Activated naive CD4-positive, alpha-beta T cell treated with anti-CD3 and anti-CD28 coated beads, Interleukin-2, amount 50 U/mL, for 24 hours (primary cell): Measurements from ENCODE around the gene KDM7A.
"Not testable (repeated sequence)": the region's sequence is repeated elsewhere in the genome, so short reads cannot be mapped to it uniquely, and the experiment has no call there.

ENCODE experiments used
- H3K27ac Mint-ChIP-seq: one replicate; pipeline ENCODE4 v1.8.0; 2021; ENCODE audit warnings: mild to moderate bottlenecking, mixed read lengths
- H3K27me3 Mint-ChIP-seq: one replicate; pipeline ENCODE4 v1.8.0; 2021; ENCODE audit warnings: mixed read lengths
- H3K36me3 Mint-ChIP-seq: one replicate; pipeline ENCODE4 v1.8.0; 2021; ENCODE audit warnings: mixed read lengths
- H3K4me1 Mint-ChIP-seq: one replicate; pipeline ENCODE4 v1.8.0; 2021; ENCODE audit warnings: mixed read lengths
- H3K4me3 Mint-ChIP-seq: one replicate; pipeline ENCODE4 v1.8.0; 2021; ENCODE audit warnings: mild to moderate bottlenecking, mixed read lengths
- H3K9me3 Mint-ChIP-seq: one replicate; pipeline ENCODE4 v1.8.0; 2021; ENCODE audit warnings: mixed read lengths

Gene KDM7A

DNA sequence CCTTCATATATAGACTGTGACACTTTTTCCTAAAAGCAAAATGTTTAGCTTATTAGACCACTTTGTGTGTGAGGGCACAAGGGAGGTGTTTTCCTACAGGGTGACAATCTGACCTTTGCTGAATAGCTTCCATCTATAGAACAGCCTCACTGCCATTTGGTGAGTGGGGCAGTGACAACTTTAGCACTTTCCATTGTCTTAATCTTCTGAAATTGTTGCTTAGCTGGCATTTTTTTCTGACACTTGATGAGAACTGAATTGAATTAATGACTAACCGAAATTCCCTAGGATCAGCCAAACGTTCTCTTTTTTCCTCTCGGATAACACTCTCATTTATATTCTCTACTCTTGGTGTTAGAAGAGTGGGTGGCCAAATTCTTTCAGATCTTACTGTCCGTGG is 30.2 kb downstream of the KDM7A start:
- Mint-ChIP-seq H3K9me3 (peaks cover 14% of the 10 kb centered on the region), H3K4me3 (peak overlapping the region; percentile 34), H3K27ac (peak overlapping the region; percentile 69), H3K27me3 (no peaks in the 10 kb centered on the region), H3K4me1 (peaks cover 88% of the 10 kb centered on the region), H3K36me3 (peaks cover 25% of the 10 kb centered on the region)

DNA sequence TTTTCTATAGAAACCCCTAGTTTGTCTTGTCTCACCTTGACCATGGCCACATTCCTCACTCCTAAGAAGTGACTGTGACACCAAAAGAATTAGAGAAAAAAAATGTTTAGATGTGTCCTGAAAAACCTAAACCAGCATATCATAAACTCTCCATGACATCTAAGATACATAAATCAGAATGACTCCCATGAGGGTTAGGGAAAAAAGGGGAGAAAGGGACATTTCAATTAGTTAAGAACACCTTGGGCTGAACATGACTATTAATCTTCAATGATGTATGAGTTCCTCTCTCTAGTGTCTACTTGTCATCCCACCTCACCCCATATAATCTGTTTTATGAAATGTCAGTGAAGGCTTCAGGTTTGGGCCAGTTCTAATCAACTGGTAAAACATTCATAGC is 31.1 kb downstream of the KDM7A start:
- Mint-ChIP-seq H3K9me3 (peaks cover 14% of the 10 kb centered on the region), H3K4me3 (no peak overlapping the region), H3K27me3 (no peaks in the 10 kb centered on the region), H3K27ac (peak overlapping the region; percentile 72), H3K4me1 (peaks cover 88% of the 10 kb centered on the region), H3K36me3 (peaks cover 25% of the 10 kb centered on the region)

DNA sequence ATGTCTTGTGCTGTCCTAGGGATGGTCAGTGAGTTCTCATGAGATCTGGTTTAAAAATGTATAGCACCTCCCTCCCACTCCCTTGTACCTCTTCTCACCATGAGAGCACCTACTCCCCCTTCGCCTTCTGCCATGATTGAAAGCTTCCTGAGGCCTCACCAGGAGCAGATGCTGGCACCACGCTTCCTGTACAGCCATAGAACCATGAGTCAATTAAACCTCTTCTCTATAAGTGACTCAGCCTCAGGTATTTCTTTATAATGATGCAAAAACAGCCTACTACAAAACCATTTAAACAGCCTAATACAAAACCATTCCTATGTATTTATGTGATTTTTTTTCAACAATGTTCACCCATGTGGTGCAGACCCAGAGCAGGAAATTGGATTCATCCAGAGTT is 32.0 kb downstream of the KDM7A start:
- Mint-ChIP-seq H3K4me1 (peaks cover 89% of the 10 kb centered on the region), H3K4me3 (no peak overlapping the region), H3K36me3 (peaks cover 25% of the 10 kb centered on the region), H3K27ac (peak overlapping the region; percentile 72), H3K9me3 (peaks cover 14% of the 10 kb centered on the region), H3K27me3 (no peaks in the 10 kb centered on the region)

DNA sequence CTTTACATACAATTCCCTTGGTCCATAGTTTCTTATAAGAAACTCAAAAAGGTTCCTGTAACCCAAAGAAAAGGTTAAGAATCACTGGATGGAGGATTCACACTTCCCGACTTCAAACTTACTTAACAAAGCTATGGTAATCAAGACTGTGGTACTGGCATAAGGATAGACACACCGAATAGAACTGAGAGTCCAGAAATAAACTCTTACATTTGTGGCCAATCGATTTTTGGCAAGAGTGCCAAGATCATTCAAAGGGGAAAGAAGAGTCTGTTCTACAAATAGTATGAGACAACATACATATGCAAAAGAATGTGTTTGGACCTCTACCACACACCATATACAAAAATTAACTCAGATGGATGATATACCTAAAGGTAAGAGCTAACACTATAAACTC is 32.8 kb downstream of the KDM7A start:
- H3K36me3 Mint-ChIP-seq: peaks cover 25% of the 10 kb centered on the region
- H3K4me1 Mint-ChIP-seq: peaks cover 89% of the 10 kb centered on the region
- no peak overlapping the region for H3K4me3 Mint-ChIP-seq
- H3K27ac Mint-ChIP-seq: peak overlapping the region; percentile 76
- peaks cover 14% of the 10 kb centered on the region for H3K9me3 Mint-ChIP-seq
- H3K27me3 Mint-ChIP-seq: no peaks in the 10 kb centered on the region

DNA sequence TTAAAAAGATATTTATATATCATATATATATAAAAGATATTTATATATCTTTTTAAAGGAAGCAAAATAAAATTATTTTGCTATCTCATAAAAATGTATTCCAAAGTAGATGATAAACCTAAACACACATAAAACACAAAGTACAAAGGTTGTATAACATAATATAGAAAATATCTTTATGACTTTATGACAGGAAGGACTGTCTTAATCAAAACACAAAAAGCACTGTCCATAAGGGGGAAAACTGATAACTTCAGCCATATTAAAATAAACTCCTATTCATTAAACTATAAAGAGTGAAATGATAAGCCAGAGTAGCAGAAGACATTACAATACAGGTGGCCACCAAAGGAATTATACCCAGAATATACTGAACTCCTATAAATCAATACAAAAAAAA is 34.8 kb downstream of the KDM7A start:
- peaks cover 77% of the 10 kb centered on the region for H3K4me1 Mint-ChIP-seq
- H3K27me3 Mint-ChIP-seq: no peaks in the 10 kb centered on the region
- H3K9me3 Mint-ChIP-seq: peaks cover 14% of the 10 kb centered on the region
- H3K27ac Mint-ChIP-seq: peak overlapping the region; percentile 1
- no peak overlapping the region for H3K4me3 Mint-ChIP-seq
- peaks cover 24% of the 10 kb centered on the region for H3K36me3 Mint-ChIP-seq

DNA sequence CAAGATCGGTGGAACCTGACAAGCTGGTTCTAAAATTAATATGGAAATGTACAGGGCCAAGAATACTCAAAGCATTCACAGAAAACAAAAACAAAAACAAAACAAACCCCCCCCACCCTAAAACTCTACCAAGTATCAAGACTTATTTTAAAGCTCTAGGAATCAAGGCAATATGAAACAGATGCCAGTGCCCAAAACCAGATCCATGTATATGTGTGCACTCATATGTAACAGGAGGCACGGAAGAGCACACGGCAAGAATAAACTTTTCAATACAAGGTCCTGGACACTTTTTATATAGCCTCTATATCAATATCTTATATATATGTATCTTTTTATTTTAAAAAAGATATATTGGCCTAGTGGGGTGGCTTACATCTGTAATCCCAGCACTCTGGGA is 35.5 kb downstream of the KDM7A start:
- peaks cover 11% of the 10 kb centered on the region for H3K9me3 Mint-ChIP-seq

DNA sequence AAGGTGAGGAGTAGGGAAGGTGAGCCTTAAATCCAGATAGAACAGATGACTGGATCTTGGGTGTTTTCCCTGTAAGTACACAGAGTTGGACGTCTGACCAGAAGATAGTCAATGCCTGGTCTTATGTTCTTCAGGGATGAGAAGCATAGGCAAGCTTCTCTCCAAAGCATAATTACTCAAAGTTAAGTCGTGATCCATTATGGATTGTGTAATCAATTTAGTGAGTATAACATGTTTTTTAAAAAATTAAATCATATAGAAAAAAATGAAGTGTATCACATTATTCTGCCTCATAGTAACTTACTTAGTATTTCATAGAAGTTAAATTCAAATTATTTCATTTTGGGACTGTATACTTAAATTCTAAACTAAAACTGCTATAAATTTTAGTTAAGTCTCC is 39.7 kb downstream of the KDM7A start:
- Mint-ChIP-seq H3K4me3 (no peak overlapping the region), H3K9me3 (no peaks in the 10 kb centered on the region), H3K27ac (no peak overlapping the region), H3K4me1 (peaks cover 45% of the 10 kb centered on the region), H3K27me3 (no peaks in the 10 kb centered on the region), H3K36me3 (peaks cover 10% of the 10 kb centered on the region)

More for the DNA sequence above, 35.5 kb downstream of the KDM7A start:
- Mint-ChIP-seq H3K4me1 (peaks cover 72% of the 10 kb centered on the region), H3K36me3 (peaks cover 19% of the 10 kb centered on the region), H3K27me3 (no peaks in the 10 kb centered on the region), H3K27ac (no peak overlapping the region), H3K4me3 (no peak overlapping the region)

DNA sequence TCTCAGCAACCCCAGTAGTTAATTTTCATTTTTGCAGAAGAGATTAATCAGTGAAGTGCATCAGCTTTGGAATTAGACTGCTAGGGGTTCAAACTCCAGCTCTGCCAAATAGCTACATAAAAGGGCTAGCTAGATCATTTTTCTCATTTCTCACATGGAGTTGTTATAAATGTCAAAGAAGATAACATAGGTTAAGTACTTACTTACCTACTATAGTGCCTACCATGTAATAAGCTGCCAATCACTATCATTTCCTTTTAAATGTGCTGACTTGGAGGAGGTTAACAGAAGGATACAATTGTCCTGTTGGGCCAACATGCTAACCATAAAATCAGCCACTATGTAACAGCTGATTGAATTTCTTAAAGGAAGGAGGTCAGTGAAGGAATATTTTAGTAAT is 40.7 kb downstream of the KDM7A start:
- Mint-ChIP-seq H3K27me3 (no peaks in the 10 kb centered on the region), H3K4me1 (peaks cover 46% of the 10 kb centered on the region), H3K36me3 (peaks cover 17% of the 10 kb centered on the region), H3K27ac (peak overlapping the region; percentile 62), H3K9me3 (no peaks in the 10 kb centered on the region), H3K4me3 (no peak overlapping the region)

DNA sequence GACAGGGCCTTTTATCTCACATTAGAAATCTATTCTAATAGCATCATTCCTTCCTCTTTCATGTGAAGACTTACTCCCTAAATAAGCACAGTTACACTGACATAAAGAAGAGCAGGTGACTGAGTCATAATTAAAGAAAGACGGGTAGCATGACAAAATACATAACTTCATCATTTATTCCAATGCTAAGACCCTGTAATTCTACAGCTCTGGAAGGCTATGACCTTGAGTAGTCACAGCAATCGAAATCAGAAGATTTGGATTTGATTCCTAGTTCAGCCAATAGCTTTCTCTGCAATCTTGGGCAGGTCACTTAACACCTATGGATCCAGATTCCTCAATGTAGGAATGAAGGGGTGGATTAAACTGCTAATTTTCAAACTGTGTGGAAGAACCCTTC is 42.7 kb downstream of the KDM7A start:
- H3K36me3 Mint-ChIP-seq: peaks cover 14% of the 10 kb centered on the region

DNA sequence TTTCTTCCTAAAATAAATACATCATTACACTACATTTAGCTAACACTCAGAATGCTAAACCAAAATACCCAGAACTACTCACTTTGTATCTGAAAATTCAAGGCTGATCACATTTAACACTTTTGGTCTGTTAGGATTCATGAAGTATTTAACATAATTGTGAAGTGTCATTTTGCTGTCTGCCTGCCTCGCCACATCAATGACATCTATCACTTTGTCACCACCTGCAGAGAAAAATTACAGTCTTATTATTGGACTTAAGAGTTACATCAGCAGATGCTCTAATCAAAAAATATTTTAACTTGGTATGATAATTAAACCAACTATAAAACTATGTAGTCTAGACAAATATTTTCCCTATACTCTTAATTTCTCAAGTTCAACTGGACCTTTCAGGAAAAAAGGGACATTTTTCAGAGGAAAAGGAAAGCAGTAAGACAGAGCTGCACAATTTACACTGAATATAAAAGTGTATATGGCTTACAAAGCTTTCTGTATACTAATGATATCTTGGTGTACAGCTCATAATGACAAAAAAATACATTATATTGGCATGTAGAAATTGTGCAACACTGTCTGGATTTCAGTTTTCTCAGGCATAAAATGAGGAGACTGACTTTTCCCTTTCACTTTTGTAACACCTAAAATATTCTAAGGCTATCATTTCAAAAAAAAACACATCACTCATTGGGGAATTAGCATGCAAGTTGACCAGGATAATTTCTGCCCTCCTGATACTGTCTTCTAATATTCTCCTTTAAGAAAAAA is 49.2 kb downstream of the KDM7A start:
- H3K4me3 Mint-ChIP-seq: no peak overlapping the region
- H3K9me3 Mint-ChIP-seq: no peaks in the 10 kb centered on the region
- H3K27ac Mint-ChIP-seq: peak overlapping the region; percentile 62
- H3K27me3 Mint-ChIP-seq: no peaks in the 10 kb centered on the region
- H3K4me1 Mint-ChIP-seq: peaks cover 21% of the 10 kb centered on the region
- H3K36me3 Mint-ChIP-seq: peaks cover 25% of the 10 kb centered on the region

More for the DNA sequence above, 42.7 kb downstream of the KDM7A start:
- Mint-ChIP-seq H3K27ac (no peak overlapping the region), H3K9me3 (no peaks in the 10 kb centered on the region), H3K27me3 (no peaks in the 10 kb centered on the region), H3K4me1 (peaks cover 26% of the 10 kb centered on the region), H3K4me3 (no peak overlapping the region)

DNA sequence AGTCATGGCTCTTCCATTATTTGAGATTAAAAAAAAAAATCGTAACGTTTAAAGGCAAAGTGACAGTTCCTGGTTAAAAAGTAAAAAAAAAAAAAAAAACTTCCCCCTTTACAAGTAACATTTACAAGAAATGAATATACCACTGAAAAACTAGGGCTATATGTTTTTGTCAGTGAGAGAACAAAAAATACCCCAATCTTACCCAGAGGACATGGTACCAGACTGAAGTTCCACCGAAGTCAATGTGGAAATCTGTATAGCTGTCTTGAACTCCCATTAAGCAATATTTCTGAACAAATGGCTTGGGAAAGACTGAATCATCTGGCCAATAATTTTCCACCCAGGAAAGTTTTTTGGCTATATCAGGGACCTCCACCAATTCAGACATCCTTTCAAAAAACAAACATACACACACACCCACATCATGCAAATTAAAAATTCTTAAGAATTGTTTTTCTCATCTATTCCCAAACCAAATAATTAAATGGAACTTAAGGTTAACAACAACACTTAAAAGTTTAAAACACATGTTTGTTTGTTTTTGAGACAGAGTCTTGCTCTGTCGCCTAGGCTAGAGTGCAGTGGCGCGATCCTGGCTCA is 50.2 kb downstream of the KDM7A start:
- Mint-ChIP-seq H3K36me3 (peaks cover 18% of the 10 kb centered on the region), H3K4me3 (no peak overlapping the region), H3K4me1 (peaks cover 18% of the 10 kb centered on the region), H3K9me3 (no peaks in the 10 kb centered on the region), H3K27ac (no peak overlapping the region), H3K27me3 (no peaks in the 10 kb centered on the region)

DNA sequence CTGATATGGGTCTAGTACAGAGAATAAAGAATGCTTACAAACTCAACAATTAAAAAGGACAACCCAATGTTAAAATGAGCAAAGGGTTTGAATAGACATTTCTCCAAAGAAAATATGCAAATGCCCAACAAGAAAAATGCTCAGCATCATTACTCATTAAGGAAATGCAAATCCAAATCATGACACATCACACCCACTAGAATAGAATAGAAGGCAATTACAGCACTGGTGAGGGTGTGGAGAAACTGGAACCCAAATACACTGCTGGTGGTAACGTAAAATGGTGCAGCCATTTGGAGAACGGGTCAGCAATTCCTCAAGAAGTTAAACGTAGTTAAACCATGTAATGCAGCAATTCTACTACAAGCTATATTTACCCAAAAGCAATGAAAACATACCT is 53.8 kb downstream of the KDM7A start:
- Mint-ChIP-seq H3K27me3 (no peaks in the 10 kb centered on the region), H3K4me1 (peaks cover 13% of the 10 kb centered on the region), H3K27ac (no peak overlapping the region), H3K4me3 (no peak overlapping the region), H3K9me3 (no peaks in the 10 kb centered on the region), H3K36me3 (peaks cover 18% of the 10 kb centered on the region)

DNA sequence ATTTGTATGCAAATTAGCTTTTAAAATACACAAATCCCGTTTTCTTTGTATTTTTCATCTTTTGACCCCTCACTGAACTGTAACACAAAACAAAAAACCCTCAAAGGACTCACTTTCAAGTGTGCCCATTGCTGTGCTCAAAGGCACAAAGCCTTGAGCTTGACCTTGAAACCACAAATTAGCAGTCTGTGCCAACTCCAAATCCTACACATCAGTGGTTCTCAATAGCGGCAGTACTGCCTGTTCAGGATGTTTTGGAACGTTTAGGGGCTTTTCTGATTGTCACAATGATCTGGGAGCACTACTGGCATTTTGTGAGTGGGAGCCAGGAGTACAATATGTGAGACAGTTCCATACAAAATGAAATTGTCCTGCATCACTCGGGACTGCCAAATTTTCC is 55.5 kb downstream of the KDM7A start:
- Mint-ChIP-seq H3K27me3 (no peaks in the 10 kb centered on the region), H3K4me1 (peaks cover 8% of the 10 kb centered on the region), H3K9me3 (no peaks in the 10 kb centered on the region), H3K36me3 (peaks cover 17% of the 10 kb centered on the region), H3K4me3 (no peak overlapping the region), H3K27ac (no peak overlapping the region)

DNA sequence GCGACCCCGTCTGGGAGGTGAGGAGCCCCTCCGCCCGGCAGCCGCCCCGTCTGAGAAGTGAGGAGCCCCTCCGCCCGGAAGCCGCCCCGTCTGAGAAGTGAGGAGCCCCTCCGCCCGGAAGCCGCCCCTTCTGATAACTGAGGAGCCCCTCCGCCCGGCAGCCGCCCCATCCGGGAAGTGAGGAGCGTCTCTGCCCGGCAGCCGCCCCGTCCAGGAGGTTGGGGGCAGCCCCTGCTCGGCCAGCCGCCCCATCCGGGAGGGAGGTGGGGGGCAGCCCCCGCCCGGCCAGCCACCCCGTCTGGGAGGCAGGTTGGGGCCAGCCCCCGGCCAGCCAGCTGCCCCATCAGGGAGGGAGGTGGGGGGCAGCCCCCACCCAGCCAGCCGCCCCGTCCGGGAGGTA is 62.0 kb downstream of the KDM7A start:
- H3K4me1 Mint-ChIP-seq, H3K27ac Mint-ChIP-seq, H3K4me3 Mint-ChIP-seq, H3K27me3 Mint-ChIP-seq, H3K9me3 Mint-ChIP-seq: not testable (repeated sequence)
- peaks cover 18% of the 10 kb centered on the region for H3K36me3 Mint-ChIP-seq

DNA sequence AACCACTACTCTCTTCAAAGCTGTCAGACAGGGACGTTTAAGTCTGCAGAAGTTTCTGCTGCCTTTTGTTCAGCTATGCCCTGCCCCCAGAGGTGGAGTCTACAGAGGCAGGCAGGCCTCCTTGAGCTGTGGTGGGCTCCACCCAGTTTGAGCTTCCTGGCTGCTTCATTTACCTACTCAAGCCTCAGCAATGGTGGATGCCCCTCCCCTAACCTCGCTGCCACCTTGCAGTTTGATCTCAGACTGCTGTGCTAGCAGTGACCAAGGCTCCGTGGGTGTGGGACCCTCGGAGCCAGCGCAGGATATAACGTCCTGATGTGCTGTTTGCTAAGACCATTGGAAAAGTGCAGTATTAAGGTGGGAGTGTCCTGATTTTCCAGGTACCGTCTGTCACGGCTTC is 68.0 kb downstream of the KDM7A start:
- H3K27me3 Mint-ChIP-seq, H3K9me3 Mint-ChIP-seq, H3K27ac Mint-ChIP-seq, H3K4me3 Mint-ChIP-seq: not testable (repeated sequence)
- Mint-ChIP-seq H3K36me3 (peaks cover 36% of the 10 kb centered on the region), H3K4me1 (peaks cover 20% of the 10 kb centered on the region)

DNA sequence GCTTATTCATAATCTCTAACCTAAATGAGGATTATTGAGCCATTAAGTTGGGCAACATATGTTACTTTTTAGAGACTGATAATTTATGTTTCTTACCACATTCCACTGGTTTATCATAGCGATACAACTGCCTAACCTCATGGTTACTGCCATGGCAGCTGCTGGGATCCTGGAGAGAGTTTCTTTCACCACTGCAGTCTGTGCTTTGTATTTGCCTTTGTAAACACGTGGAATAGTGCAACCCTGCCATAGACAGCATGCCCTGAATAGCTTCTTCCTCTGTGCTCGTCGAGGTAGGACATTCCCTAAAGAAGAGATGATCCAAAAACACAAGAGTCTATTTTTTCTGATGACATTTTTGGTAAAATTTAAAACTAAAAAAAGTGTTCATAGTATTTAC is 80.3 kb downstream of the KDM7A start:
- peaks cover 21% of the 10 kb centered on the region for H3K36me3 Mint-ChIP-seq
- no peaks in the 10 kb centered on the region for H3K4me1 Mint-ChIP-seq
- H3K9me3 Mint-ChIP-seq: no peaks in the 10 kb centered on the region
- no peak overlapping the region for H3K4me3 Mint-ChIP-seq
- H3K27ac Mint-ChIP-seq: peak overlapping the region; percentile 11
- H3K27me3 Mint-ChIP-seq: no peaks in the 10 kb centered on the region
